Measurements from ENCODE around the gene ITGAD. TPM values are rescaled to one million over a fixed set of nuclear protein-coding genes. Genes with fewer than 3 reads are reported as not detected.

ITGAD gene
- total RNA-seq, 4 donors from 2014 or later, result 0.27 TPM; not detected in 3

DNA sequence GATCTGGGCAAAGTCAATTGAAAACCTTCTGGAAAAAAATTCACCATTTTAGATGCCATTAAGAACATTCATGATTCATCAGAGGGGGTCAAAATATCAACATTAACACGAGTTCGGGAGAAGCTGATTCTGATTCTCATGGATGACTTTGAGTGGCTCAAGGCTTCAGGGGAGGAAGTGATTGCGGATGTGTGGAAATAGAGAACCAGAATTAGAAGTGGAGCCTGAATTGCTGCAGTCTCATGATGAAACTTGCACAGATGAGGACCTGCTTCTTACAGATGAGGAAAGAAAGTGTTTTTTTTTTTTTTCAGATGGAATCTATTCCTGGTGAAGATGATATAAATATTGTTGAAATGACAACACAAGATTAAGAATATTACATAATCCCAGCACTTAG lies 25.3 kb upstream of the ITGAD start:
- Histone ChIP-seq H3K27me3 (peaks cover 38% of the 10 kb centered on the region), H3K4me1 (no peaks in the 10 kb centered on the region), H3K27ac (no peak overlapping the region), H3K9me3 (no peaks in the 10 kb centered on the region), H3K4me3 (no peak overlapping the region), H3K36me3 (no peaks in the 10 kb centered on the region)
- WGBS, 2 donors (ENCODE audit: low coverage in 1 of 2), result 57 to 67% methylated on average over 1 to 3 of the region's 3 CpGs
- ATAC-seq, result no peak
- TF ChIP-seq POLR2AphosphoS5 (IDR thresholded peaks at IDR 0.05) (no peak), EP300 (IDR thresholded peaks at IDR 0.05) (no peak), POLR2A (IDR thresholded peaks at IDR 0.05) (no peak)
- TF ChIP-seq, protein P1, sequence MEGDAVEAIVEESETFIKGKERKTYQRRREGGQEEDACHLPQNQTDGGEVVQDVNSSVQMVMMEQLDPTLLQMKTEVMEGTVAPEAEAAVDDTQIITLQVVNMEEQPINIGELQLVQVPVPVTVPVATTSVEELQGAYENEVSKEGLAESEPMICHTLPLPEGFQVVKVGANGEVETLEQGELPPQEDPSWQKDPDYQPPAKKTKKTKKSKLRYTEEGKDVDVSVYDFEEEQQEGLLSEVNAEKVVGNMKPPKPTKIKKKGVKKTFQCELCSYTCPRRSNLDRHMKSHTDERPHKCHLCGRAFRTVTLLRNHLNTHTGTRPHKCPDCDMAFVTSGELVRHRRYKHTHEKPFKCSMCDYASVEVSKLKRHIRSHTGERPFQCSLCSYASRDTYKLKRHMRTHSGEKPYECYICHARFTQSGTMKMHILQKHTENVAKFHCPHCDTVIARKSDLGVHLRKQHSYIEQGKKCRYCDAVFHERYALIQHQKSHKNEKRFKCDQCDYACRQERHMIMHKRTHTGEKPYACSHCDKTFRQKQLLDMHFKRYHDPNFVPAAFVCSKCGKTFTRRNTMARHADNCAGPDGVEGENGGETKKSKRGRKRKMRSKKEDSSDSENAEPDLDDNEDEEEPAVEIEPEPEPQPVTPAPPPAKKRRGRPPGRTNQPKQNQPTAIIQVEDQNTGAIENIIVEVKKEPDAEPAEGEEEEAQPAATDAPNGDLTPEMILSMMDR (IDR thresholded peaks at IDR 0.05), result no peak

DNA sequence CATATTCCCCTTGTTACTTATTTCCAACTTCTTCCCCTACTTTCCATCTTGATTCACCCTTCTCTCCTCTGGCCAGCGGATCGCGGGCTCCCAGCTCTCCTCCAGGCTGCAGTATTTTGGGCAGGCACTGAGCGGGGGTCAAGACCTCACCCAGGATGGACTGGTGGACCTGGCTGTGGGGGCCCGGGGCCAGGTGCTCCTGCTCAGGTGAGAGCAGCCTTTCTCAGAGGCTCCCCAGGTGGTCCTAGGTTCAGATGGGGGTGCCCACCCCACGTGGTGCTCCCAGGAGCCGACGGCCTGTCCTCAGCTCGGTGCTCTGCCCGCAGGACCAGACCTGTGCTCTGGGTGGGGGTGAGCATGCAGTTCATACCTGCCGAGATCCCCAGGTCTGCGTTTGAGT lies 22.1 kb upstream of the ITGAD start:
- H3K27ac ChIP-seq, result no peak overlapping the region
- peaks cover 0 to 9% (median 0%) of the 10 kb centered on the region in 3 donors for H3K9me3 ChIP-seq
- no peaks in the 10 kb centered on the region for H3K4me1 ChIP-seq
- 90 to 100% methylated on average over 1 to 2 of the region's 12 CpGs for WGBS, 2 donors (ENCODE audit: low coverage in 1 of 2)
- no peak for TF ChIP-seq POLR2A (IDR thresholded peaks at IDR 0.05)
- TF ChIP-seq POLR2AphosphoS5 (IDR thresholded peaks at IDR 0.05), result no peak
- no peak for ATAC-seq
- H3K36me3 ChIP-seq, result no peaks in the 10 kb centered on the region
- H3K4me3 ChIP-seq, result no peak overlapping the region
- peaks cover 24% of the 10 kb centered on the region for H3K27me3 ChIP-seq

DNA sequence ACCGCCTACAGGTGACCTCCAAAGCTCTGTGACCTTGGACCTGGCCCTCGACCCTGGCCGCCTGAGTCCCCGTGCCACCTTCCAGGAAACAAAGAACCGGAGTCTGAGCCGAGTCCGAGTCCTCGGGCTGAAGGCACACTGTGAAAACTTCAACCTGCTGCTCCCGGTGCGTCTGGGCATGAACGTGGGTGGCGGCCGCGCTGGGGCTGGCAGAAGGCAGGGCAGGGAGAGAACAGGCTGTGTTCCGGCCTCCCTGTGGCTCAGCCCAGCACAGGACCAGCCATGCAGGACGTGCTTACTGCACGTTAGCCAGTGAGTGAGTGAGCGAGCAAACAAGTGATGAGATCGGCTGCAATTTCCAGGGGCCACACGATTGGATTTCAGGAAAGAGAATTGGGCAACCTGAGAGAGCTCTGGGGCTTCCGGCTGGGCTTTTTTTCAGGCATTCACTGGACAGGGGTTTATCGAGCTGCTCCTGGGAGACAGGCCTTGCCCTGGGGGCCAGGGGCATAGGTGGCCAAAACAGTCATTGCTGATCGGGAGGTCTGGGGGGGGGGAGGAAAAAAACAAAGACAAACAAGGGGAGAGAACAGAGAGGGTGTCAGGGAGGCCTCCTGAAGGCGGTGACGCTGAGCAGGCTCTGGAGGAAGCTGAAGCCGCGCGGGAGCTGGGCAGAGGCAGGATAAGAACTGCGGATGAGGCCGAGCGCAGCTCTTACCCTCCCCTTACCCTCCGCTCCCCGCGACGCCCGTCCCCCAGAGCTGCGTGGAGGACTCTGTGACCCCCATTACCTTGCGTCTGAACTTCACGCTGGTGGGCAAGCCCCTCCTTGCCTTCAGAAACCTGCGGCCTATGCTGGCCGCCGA lies 21.3 kb upstream of the ITGAD start:
- no peak for ATAC-seq
- WGBS, 2 donors (ENCODE audit: low coverage in 1 of 2), result 82% methylated on average over 18 of the region's 42 CpGs; no CpG with 5 or more reads in 1 of the 2 donors
- no peak overlapping the region for H3K4me3 ChIP-seq
- peaks cover 24% of the 10 kb centered on the region for H3K27me3 ChIP-seq
- no peaks in the 10 kb centered on the region for H3K36me3 ChIP-seq
- TF ChIP-seq, protein P1 (IDR thresholded peaks at IDR 0.05), result no peak
- TF ChIP-seq POLR2A (IDR thresholded peaks at IDR 0.05) (no peak), POLR2AphosphoS5 (IDR thresholded peaks at IDR 0.05) (no peak), EP300 (IDR thresholded peaks at IDR 0.05) (no peak)
- peaks cover 0 to 9% (median 0%) of the 10 kb centered on the region in 3 donors for H3K9me3 ChIP-seq
- no peaks in the 10 kb centered on the region for H3K4me1 ChIP-seq
- H3K27ac ChIP-seq, result no peak overlapping the region

DNA sequence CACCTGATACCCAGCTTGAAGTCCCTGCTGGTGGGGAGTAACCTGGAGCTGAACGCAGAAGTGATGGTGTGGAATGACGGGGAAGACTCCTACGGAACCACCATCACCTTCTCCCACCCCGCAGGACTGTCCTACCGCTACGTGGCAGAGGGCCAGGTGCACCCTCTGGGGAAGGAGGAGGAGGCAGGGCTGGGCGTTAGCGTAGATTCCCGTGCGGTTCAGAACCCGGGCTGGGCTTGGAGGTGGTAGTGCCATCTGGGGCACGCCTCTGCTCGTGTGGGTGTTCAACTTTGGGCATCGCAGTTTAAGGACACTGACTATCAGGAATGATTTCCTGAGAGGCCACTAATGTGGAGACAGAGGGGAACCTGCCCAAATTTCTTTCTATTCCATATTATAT lies 19.9 kb upstream of the ITGAD start:
- Histone ChIP-seq H3K4me3 (no peak overlapping the region), H3K27me3 (peaks cover 34% of the 10 kb centered on the region), H3K9me3 (peaks cover 0 to 9% (median 0%) of the 10 kb centered on the region in 3 donors), H3K27ac (no peak overlapping the region), H3K36me3 (no peaks in the 10 kb centered on the region), H3K4me1 (no peaks in the 10 kb centered on the region)
- ATAC-seq, result no peak
- TF ChIP-seq POLR2AphosphoS5 (IDR thresholded peaks at IDR 0.05) (no peak), POLR2A (IDR thresholded peaks at IDR 0.05) (no peak)
- TF ChIP-seq, protein P1 (IDR thresholded peaks at IDR 0.05), result no peak
- 40% methylated on average over 1 of the region's 14 CpGs; no CpG with 5 or more reads in 1 of the 2 donors for WGBS, 2 donors (ENCODE audit: low coverage in 1 of 2)

DNA sequence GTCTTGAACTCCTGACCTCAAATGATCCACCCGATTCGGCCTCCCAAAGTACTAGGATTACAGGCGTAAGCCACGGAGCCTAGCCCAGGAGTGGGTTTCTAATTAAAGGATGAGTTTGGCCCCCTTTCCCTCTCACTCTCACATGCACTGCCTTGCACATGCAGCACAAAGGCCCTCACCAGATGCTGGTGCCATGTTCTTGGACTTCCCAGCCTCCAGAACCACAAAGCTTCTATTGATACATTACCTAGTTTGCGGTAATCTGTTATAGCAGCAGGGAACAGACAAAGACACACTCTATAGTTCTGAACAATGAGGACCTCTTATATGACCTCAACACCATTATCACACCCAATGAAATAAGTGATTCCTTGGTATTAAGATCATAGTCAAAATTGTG lies 17.9 kb upstream of the ITGAD start:
- no peak for TF ChIP-seq POLR2A (IDR thresholded peaks at IDR 0.05)
- no peak for TF ChIP-seq EP300 (IDR thresholded peaks at IDR 0.05)
- TF ChIP-seq POLR2AphosphoS5 (IDR thresholded peaks at IDR 0.05), result no peak
- TF ChIP-seq, protein P1 (IDR thresholded peaks at IDR 0.05), result no peak
- H3K36me3 ChIP-seq, result no peaks in the 10 kb centered on the region
- no peak for ATAC-seq
- WGBS, 2 donors (ENCODE audit: low coverage in 1 of 2), result 86 to 88% methylated on average over 1 to 5 of the region's 5 CpGs
- no peak overlapping the region for H3K27ac ChIP-seq
- peaks cover 0 to 9% (median 0%) of the 10 kb centered on the region in 3 donors for H3K9me3 ChIP-seq
- no peak overlapping the region for H3K4me3 ChIP-seq
- peaks cover 47% of the 10 kb centered on the region for H3K27me3 ChIP-seq
- no peaks in the 10 kb centered on the region for H3K4me1 ChIP-seq

All from gastroesophageal sphincter (tissue), 4 donors.